Suprapubic skin (tissue), 4 donors: ENCODE data around the gene RAB24. TPM values are rescaled to one million over a fixed set of nuclear protein-coding genes. Genes with fewer than 3 reads are reported as not detected.

Experiments
- DNase-seq, 2 donors: peaks; one replicate each; pipeline ENCODE4 v3.0.0-alpha.2; 2019; ENCODE audit warnings: low spot score in 2 of 2
- H3K27ac ChIP-seq: fragments of 200-600 bp; sonication (generic); one replicate; pipeline ENCODE4 v1.5.1; 2019
- H3K27me3 ChIP-seq: fragments of 200-600 bp; sonication (generic); one replicate; pipeline ENCODE4 v1.5.1; 2019
- H3K36me3 ChIP-seq: fragments of 200-600 bp; sonication (generic); one replicate; pipeline ENCODE4 v1.5.1; 2019
- H3K4me1 ChIP-seq: fragments of 200-600 bp; sonication (generic); one replicate; pipeline ENCODE4 v1.5.1; 2019
- H3K4me3 ChIP-seq: fragments of 200-600 bp; sonication (generic); one replicate; pipeline ENCODE4 v1.5.1; 2019; ENCODE audit warnings: mild to moderate bottlenecking
- H3K9me3 ChIP-seq: fragments of 200-600 bp; sonication (generic); one replicate; pipeline ENCODE4 v1.5.1; 2019
- CTCF ChIP-seq, 2 donors: fragments of 200-600 bp in 1 of 2; fragments of 450-650 bp in 1 of 2; sonication (generic) in 1 of 2; IDR thresholded peaks; one replicate each; pipeline ENCODE4 v1.5.1; 2016 to 2019; ENCODE audit warnings: antibody characterized with exemption in 2 of 2, mild to moderate bottlenecking in 1 of 2, moderate library complexity in 1 of 2
- EP300 ChIP-seq: sonication (generic); formaldehyde crosslinking; IDR thresholded peaks from one replicate; pipeline ENCODE4 v1.6.1; 2017; ENCODE audit warnings: antibody characterized with exemption
- POLR2A ChIP-seq, 2 donors: fragments of 450-650 bp; IDR thresholded peaks; one replicate each; pipeline ENCODE4 v1.6.1; 2017; ENCODE audit warnings: antibody characterized with exemption in 2 of 2, mild to moderate bottlenecking in 2 of 2, moderate library complexity in 2 of 2
- POLR2AphosphoS5 ChIP-seq, 3 donors: sonication (generic); formaldehyde crosslinking; IDR thresholded peaks; one replicate each; pipeline ENCODE4 v1.6.1; 2017; ENCODE audit warnings: antibody characterized with exemption in 3 of 3
- WGBS: methylation state at CpG from one replicate; pipeline ENCODE4 v1.1.5; 2018; 5-methylcytosine and 5-hydroxymethylcytosine counted together
- total RNA-seq, 4 donors: library from RNA; depleted of rRNA; stranded (reverse); fragments of >200 nt; gene quantifications; one replicate each; pipeline ENCODE4 v1.1.0, GENCODE V29; 2016

RAB24 gene
- total RNA-seq, 4 donors from 2014 or later: 36.7 to 70.1 (median 43.3) TPM

- Histone ChIP-seq H3K4me3 (no peak overlapping the region), H3K36me3 (peaks cover 17% of the 10 kb centered on the region), H3K27me3 (no peaks in the 10 kb centered on the region), H3K4me1 (peaks cover 61% of the 10 kb centered on the region), H3K27ac (peak overlapping the region; percentile 85), H3K9me3 (no peaks in the 10 kb centered on the region)
- no peak for DNase-seq
- TF ChIP-seq EP300 (no peak), POLR2A (IDR thresholded peaks at IDR 0.05) (no peak), POLR2AphosphoS5 (IDR thresholded peaks at IDR 0.05) (no peak), CTCF (IDR thresholded peaks at IDR 0.05) (no peak)
- WGBS: 72% methylated on average over 9 of the region's 9 CpGs
Observed at GRCh38 chr5:177299697-177300096, 3.8 kb downstream of the RAB24 start.

DNA sequence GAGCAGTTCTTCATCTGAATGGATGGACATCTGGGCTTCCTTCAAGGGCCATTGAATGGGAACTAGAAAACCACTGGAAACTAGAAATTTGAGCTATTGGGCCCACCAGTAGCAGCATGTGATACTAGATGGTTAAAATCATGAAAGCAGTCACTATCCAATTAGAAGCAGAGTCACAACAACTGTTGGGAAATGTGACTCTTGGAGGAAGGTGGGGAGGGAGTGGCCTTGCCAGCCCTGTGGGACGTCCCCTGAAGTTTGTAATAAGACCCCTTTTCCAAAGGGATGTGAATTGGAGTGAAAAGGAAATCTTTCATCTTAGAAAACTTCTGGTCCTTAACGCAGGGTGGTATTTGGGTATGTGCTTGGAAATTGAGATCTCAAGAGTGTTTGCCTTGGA lies 5.6 kb downstream of the RAB24 start:
- TF ChIP-seq POLR2A (IDR thresholded peaks at IDR 0.05) (no peak), POLR2AphosphoS5 (IDR thresholded peaks at IDR 0.05) (no peak), CTCF (IDR thresholded peaks at IDR 0.05) (no peak), EP300 (no peak)
- peaks cover 51% of the 10 kb centered on the region for H3K4me1 ChIP-seq
- no peak for DNase-seq
- WGBS: 77% methylated on average over 2 of the region's 2 CpGs
- H3K27me3 ChIP-seq: no peaks in the 10 kb centered on the region
- no peak overlapping the region for H3K27ac ChIP-seq
- no peaks in the 10 kb centered on the region for H3K9me3 ChIP-seq
- H3K36me3 ChIP-seq: peaks cover 35% of the 10 kb centered on the region
- H3K4me3 ChIP-seq: no peak overlapping the region

DNA sequence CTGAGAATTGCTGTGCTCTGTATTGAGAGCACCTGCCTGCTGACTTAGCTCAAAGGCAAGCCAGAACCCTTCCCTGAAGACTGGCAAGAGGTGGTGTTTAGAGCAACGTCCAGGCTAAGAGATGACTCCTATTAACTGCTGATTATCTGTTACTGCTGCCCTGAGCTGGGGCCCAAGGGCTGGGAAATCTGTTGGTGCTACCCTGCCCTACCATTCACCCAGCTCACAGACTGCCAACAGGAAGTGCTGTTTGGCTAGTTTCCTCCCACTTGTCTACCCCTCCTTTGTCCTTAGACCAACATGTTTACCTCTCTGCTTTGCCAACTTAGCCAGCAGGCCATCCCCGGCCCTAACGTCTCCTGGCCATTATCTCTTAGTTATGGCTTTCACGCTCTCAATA lies 6.9 kb downstream of the RAB24 start:
- Histone ChIP-seq H3K27me3 (no peaks in the 10 kb centered on the region), H3K9me3 (no peaks in the 10 kb centered on the region), H3K27ac (no peak overlapping the region), H3K4me1 (peaks cover 37% of the 10 kb centered on the region), H3K4me3 (no peak overlapping the region), H3K36me3 (peaks cover 48% of the 10 kb centered on the region)
- no peak for DNase-seq
- no peak for TF ChIP-seq CTCF (IDR thresholded peaks at IDR 0.05)
- TF ChIP-seq POLR2AphosphoS5 (IDR thresholded peaks at IDR 0.05): no peak
- no peak for TF ChIP-seq POLR2A (IDR thresholded peaks at IDR 0.05)
- no peak for TF ChIP-seq EP300
- WGBS: 55% methylated on average over 4 of the region's 4 CpGs

- no peak for DNase-seq
- TF ChIP-seq POLR2AphosphoS5 (IDR thresholded peaks at IDR 0.05): no peak
- TF ChIP-seq CTCF (IDR thresholded peaks at IDR 0.05): no peak
- no peak for TF ChIP-seq POLR2A (IDR thresholded peaks at IDR 0.05)
- no peak for TF ChIP-seq EP300
- no peak overlapping the region for H3K4me3 ChIP-seq
- 95% methylated on average over 5 of the region's 9 CpGs for WGBS
- no peaks in the 10 kb centered on the region for H3K27me3 ChIP-seq
- H3K9me3 ChIP-seq: no peaks in the 10 kb centered on the region
- peaks cover 55% of the 10 kb centered on the region for H3K36me3 ChIP-seq
- peaks cover 31% of the 10 kb centered on the region for H3K4me1 ChIP-seq
- H3K27ac ChIP-seq: no peak overlapping the region
Observed at GRCh38 chr5:177295924-177296323, 7.6 kb downstream of the RAB24 start.

DNA sequence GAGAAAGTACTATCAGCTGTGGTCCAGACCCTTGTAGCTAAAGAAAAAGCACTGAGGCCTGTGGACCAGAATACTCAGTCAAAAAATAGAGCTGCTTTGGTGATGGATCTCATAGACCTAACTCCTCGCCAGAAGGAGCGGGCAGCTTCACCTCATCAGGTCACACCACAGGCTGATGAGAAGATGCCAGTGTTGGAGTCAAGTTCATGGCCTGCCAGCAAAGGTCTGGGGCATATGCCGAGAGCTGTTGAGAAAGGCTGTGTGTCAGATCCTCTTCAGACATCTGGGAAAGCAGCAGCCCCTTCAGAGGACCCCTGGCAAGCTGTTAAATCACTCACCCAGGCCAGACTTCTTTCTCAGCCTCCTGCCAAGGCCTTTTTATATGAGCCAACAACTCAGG lies 8.9 kb downstream of the RAB24 start:
- WGBS: 93% methylated on average over 2 of the region's 3 CpGs
- H3K9me3 ChIP-seq: no peaks in the 10 kb centered on the region
- H3K4me1 ChIP-seq: peaks cover 18% of the 10 kb centered on the region
- no peak overlapping the region for H3K27ac ChIP-seq
- no peak for TF ChIP-seq POLR2AphosphoS5 (IDR thresholded peaks at IDR 0.05)
- TF ChIP-seq CTCF (IDR thresholded peaks at IDR 0.05): no peak
- no peak for TF ChIP-seq POLR2A (IDR thresholded peaks at IDR 0.05)
- no peak for TF ChIP-seq EP300
- H3K27me3 ChIP-seq: no peaks in the 10 kb centered on the region
- H3K4me3 ChIP-seq: no peak overlapping the region
- peaks cover 66% of the 10 kb centered on the region for H3K36me3 ChIP-seq
- DNase-seq: no peak
